CD4-positive, alpha-beta T cell (primary cell): ENCODE results near the gene PCK2. TPM values are rescaled to one million over a fixed set of nuclear protein-coding genes. Genes with fewer than 3 reads are reported as not detected.

Experiments
- ATAC-seq: fragments of 200-7000 bp; cut with Tn5 transposase; one replicate; pipeline ENCODE4 v1.10.0; 2022; ENCODE audit warnings: mild to moderate bottlenecking; ENCODE audit not compliant: poor library complexity
- CTCF ChIA-PET: fragments of 350-600 bp; sonication (Branson Sonifier 250); formaldehyde crosslinking; loops from one replicate; lab custom pipeline; 2021; ENCODE audit warnings: antibody characterized with exemption, inconsistent platforms; lab: Charles Lee
- POLR2A ChIA-PET: fragments of 350-600 bp; sonication (Branson Sonifier 250); formaldehyde crosslinking; loops from one replicate; lab custom pipeline; 2021; ENCODE audit warnings: antibody characterized with exemption, inconsistent platforms; lab: Charles Lee
- DNase-seq, 14 experiments: peaks; one replicate each; pipeline ENCODE4 v3.0.0-alpha.2; 2013 to 2020; ENCODE audit warnings: mixed read lengths in 2 of 14
- H3K27ac ChIP-seq, 2 donors: one replicate each; pipeline versions ENCODE4 v1.5.1 to v1.7.0; 2013; ENCODE audit warnings: low read length in 2 of 2, low read depth in 1 of 2, mild to moderate bottlenecking in 1 of 2
- H3K27me3 ChIP-seq, 2 experiments: 1 replicate in 1 of 2; 2 replicates in 1 of 2; pipeline versions ENCODE4 v1.6.1 to v1.7.0; 2013; ENCODE audit warnings: low read length in 2 of 2, control low read depth in 1 of 2, mild to moderate bottlenecking in 1 of 2, moderate library complexity in 1 of 2; ENCODE audit not compliant: insufficient read depth in 2 of 2, control insufficient read depth in 1 of 2
- H3K36me3 ChIP-seq: one replicate; pipeline ENCODE4 v1.6.1; 2013; ENCODE audit warnings: low read length, control low read depth; ENCODE audit not compliant: insufficient read depth
- H3K4me1 ChIP-seq: one replicate; pipeline ENCODE4 v1.6.1; 2013; ENCODE audit warnings: low read length, control low read depth; ENCODE audit not compliant: insufficient read depth
- H3K4me3 ChIP-seq: one replicate; pipeline ENCODE4 v1.5.1; 2013; ENCODE audit warnings: mild to moderate bottlenecking, low read length, moderate library complexity
- H3K9me3 ChIP-seq, 2 experiments: 1 replicate in 1 of 2; 2 replicates in 1 of 2; pipeline versions ENCODE4 v1.6.1 to v1.7.0; 2013; ENCODE audit warnings: low read length in 2 of 2, mild to moderate bottlenecking in 2 of 2, control low read depth in 1 of 2, moderate library complexity in 1 of 2; ENCODE audit not compliant: control insufficient read depth in 1 of 2, insufficient read depth in 1 of 2
- H3K27ac Mint-ChIP-seq: one replicate; pipeline ENCODE4 v1.8.0; 2020; ENCODE audit warnings: mixed read lengths
- H3K27me3 Mint-ChIP-seq: one replicate; pipeline ENCODE4 v1.8.0; 2021; ENCODE audit warnings: mixed read lengths
- H3K36me3 Mint-ChIP-seq: one replicate; pipeline ENCODE4 v1.8.0; 2021; ENCODE audit warnings: low read depth, mixed read lengths
- H3K4me1 Mint-ChIP-seq: one replicate; pipeline ENCODE4 v1.8.0; 2021; ENCODE audit warnings: low read depth, mixed read lengths
- H3K4me3 Mint-ChIP-seq: one replicate; pipeline ENCODE4 v1.8.0; 2020; ENCODE audit warnings: mild to moderate bottlenecking, mixed read lengths
- H3K9me3 Mint-ChIP-seq: one replicate; pipeline ENCODE4 v1.8.0; 2020; ENCODE audit warnings: mixed read lengths
- CTCF ChIP-seq: fragments of 200-600 bp; IDR thresholded peaks from one replicate; pipeline ENCODE4 v1.8.0; 2022; ENCODE audit warnings: antibody characterized with exemption, mild to moderate bottlenecking
- intact Hi-C, 2 experiments: fragments of 100-400 bp; cut with DNase I in 1 of 2; cut with micrococcal nuclease in 1 of 2; formaldehyde crosslinking; loops; one replicate each; pipeline versions ENCODE4 v1.15.1 to v1.9.0; 2023 to 2025; cut with DNase I, micrococcal nuclease
- total RNA-seq, 174 experiments: library from RNA in 2 of 174; stranded (reverse) in 2 of 174; gene quantifications; one replicate each; pipeline ENCODE4 v1.2.3 and lab custom pipeline; 2021 to 2026

The PCK2 gene
- total RNA-seq, 2 experiments from 2014 or later = 5.2 to 7.4 TPM

- TF ChIP-seq CTCF = no peak
- H3K36me3 Mint-ChIP-seq = peaks cover 65% of the 10 kb centered on the region
- DNase-seq = peak; percentile 95 to 100 (median 98)
Observed at GRCh38 chr14:24114532-24115421, 20.7 kb downstream of the PCK2 start, which contains the start of the genes DCAF11 and NRL. Gene DCAF11 (plus strand): TSS chr14:24114777. CDS start chr14:24115595, 818 bp downstream. Gene NRL (minus strand): TSS chr14:24114949. CDS start chr14:24082848, 32,101 bp downstream.

GRCh38 chr14:24115422-24116127 is 21.5 kb downstream of the PCK2 start:
- Mint-ChIP-seq H3K4me3 (peak overlapping the region; percentile 98), H3K36me3 (peaks cover 70% of the 10 kb centered on the region), H3K9me3 (no peaks in the 10 kb centered on the region), H3K27me3 (no peaks in the 10 kb centered on the region), H3K4me1 (peaks cover 35% of the 10 kb centered on the region), H3K27ac (peak overlapping the region; percentile 98)
- POLR2A ChIA-PET = interaction anchor here (0.6 to 7.0 kb wide), 36 partner anchors 9 to 1020 kb away, joined by 3 to 296 read pairs (median 11); partner anchors contain the start of genes ACIN1, C14orf119, CARMIL3 and CBLN3
- H3K4me3 ChIP-seq = peak overlapping the region; percentile 77
- ATAC-seq = no peak
- no peak for TF ChIP-seq CTCF
- peaks cover 37% of the 10 kb centered on the region for H3K36me3 ChIP-seq
- CTCF ChIA-PET = interaction anchor here (1.2 to 2.8 kb wide), 7 partner anchors 20 to 218 kb away, joined by 3 to 23 read pairs (median 6); partner anchors contain the start of genes EMC9, IRF9, PSME1 and RNF31
- no peak for DNase-seq
- H3K9me3 ChIP-seq = no peaks in the 10 kb centered on the region
- peak overlapping the region; percentile 98 to 99 for H3K27ac ChIP-seq
- peaks cover 39% of the 10 kb centered on the region for H3K4me1 ChIP-seq
- intact Hi-C loops = loop anchor here (1.0 to 10.0 kb wide), 10 partner anchors 20 to 551 kb away; partner anchors contain the start of genes AP1G2 (in 1 of the 2), EMC9 (in 1 of the 2), IPO4 (in 1 of the 2) and IRF9 (in 1 of the 2)
- H3K27me3 ChIP-seq = no peaks in the 10 kb centered on the region

More at GRCh38 chr14:24114532-24115421, 20.7 kb downstream of the PCK2 start, which contains the start of the genes DCAF11 and NRL:
- peaks cover 42% of the 10 kb centered on the region for H3K4me1 ChIP-seq
- ChIA-PET POLR2A (interaction anchor here (0.6 to 7.0 kb wide), 47 partner anchors 10 to 1348 kb away, joined by 3 to 296 read pairs (median 9); partner anchors contain the start of genes ACIN1, C14orf119, CARMIL3 and CBLN3), CTCF (interaction anchor here (1.2 to 2.8 kb wide), 7 partner anchors 21 to 219 kb away, joined by 3 to 23 read pairs (median 6); partner anchors contain the start of genes EMC9, IRF9, PSME1 and RNF31)
- H3K36me3 ChIP-seq = peaks cover 31% of the 10 kb centered on the region
- H3K27ac Mint-ChIP-seq = peak within 1 kb of the TSS; percentile 98
- peaks cover 35% of the 10 kb centered on the region for H3K4me1 Mint-ChIP-seq
- H3K4me3 Mint-ChIP-seq = peak within 1 kb of the TSS; percentile 98
- H3K9me3 ChIP-seq = no peaks in the 10 kb centered on the region
- peak within 1 kb of the TSS; percentile 98 to 99 for H3K27ac ChIP-seq
- no peaks in the 10 kb centered on the region for H3K27me3 Mint-ChIP-seq
- no peaks in the 10 kb centered on the region for H3K9me3 Mint-ChIP-seq
- H3K27me3 ChIP-seq = no peaks in the 10 kb centered on the region
- intact Hi-C loops = loop anchor here (1.0 to 10.0 kb wide), 12 partner anchors 20 to 647 kb away; partner anchors contain the start of genes IRF9 (in 2 of the 2), AP1G2 (in 1 of the 2), DHRS1 (in 1 of the 2) and EMC9 (in 1 of the 2)
- peak within 1 kb of the TSS; percentile 77 for H3K4me3 ChIP-seq
- peak; percentile 81 for ATAC-seq
